CD4-positive, alpha-beta T cell treated with Interferon alpha-2 for 1 hour (primary cell): Measurements from ENCODE around the gene ISCU.

Experiments
- DNase-seq, 2 donors: peaks; one replicate each; pipeline ENCODE4 v3.0.0-alpha.2; 2020 to 2022

The ISCU gene

DNA sequence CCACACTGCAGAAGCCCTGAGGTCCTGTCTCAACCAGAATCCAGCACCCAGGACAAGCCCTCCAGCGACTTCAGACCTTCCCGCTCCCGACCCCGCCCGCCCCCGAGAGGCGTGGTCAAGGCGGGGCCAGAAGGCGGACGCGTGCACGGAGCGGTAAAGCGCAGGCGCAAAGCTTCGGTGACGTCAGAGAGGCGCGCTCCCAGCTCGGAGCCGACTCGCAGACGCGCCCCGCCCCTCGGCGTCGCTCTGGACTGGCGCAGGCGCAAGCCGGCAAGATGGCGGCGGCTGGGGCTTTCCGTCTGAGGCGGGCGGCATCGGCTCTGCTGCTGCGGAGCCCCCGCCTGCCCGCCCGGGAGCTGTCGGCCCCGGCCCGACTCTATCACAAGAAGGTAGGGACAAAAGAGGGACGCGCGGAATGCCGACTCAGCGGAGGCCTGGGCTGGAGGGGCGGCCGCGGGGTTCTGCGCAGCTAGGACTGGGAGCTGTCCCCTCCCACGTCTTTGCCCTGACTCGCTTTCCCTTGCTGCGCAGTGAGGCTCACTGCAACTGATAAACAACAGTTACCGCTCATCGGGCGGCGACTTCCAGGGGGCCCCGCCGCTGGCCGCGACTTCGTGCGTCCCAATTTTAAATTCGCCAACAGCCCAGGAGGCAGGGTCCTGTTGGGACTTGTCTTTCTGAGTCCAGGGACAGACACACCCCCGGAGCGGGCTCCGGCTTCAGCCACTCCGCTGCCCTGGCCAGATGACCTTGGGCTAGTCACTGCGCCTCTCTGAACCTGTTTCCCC lies at the start of gene ISCU:
ISCU (plus strand) TSS at position 249 of the 788 bp plus-strand sequence; CDS start at position 276, 27 bp downstream.
- DNase-seq = peak; percentile 98 to 99

DNA sequence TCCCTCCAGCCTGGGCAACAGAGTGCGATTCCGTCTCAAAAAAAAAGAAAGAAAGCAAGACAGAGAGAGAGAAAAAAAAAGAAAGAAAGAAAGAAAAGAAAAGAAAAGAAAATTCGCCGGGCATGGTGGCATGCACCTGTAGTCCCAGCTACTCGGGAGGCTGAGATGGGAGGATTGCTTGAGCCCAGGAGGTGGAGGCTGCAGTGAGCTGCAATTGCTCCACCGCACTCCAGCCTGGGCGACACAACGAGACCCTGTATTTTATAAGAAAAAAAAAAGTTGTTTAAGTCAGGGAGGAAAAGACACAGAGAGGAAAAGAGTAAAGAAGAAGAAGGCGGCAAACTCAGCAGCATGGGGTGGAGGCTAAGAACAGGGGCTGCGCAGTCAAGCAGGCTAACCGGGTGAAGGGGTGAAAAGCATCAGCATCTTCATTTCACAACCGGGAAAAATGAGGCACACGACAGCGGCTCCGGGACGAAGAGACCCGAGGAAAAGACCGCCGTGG lies 47.9 kb upstream of the ISCU start:
- no peak for DNase-seq

DNA sequence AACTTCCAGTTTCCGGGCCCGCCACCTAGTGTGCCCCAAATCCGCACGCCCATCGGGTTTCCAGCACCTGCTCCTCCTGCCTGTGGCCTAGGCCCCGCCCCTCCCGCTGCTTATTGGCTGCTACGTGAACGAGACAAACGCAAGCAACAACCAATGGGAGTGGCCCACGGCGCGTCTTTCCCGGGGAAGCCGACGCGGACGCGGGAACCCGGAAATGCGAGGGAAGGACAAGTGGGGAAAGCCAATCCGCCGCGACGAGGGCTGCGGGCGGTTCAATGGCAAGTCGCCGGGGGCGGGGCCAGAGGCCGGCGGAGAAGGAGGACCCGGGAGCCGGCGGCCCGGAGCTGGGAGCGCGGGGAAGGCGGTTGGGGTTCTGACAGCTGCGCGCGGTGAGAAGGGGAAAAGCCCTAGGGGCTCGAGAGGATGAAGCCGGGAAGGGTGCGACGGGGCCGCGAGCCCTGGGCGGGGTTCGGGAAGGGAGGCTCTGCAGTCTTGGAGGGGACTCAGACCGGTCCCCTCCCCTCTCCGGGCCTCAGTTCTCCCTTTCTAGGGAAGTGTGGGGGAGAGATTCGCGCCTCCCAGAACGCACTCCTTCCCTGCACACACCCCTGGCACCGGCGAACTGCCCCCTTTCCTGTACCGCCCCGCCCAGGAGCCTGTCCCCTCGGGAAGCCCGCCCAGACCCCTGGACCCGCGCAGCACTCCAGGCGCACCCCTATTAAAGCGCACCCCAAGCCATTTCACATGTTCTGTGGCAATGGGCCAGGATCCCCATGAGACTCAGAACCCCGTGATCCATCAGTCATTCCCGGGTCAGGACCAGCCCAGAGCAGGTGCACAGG lies 47.2 kb upstream of the ISCU start, which contains the start of gene FICD:
FICD (plus strand) TSS at position 305 of the 842 bp plus-strand sequence. CDS start 1,696 bp downstream, outside the sequence.
- DNase-seq = peak; percentile 98

DNA sequence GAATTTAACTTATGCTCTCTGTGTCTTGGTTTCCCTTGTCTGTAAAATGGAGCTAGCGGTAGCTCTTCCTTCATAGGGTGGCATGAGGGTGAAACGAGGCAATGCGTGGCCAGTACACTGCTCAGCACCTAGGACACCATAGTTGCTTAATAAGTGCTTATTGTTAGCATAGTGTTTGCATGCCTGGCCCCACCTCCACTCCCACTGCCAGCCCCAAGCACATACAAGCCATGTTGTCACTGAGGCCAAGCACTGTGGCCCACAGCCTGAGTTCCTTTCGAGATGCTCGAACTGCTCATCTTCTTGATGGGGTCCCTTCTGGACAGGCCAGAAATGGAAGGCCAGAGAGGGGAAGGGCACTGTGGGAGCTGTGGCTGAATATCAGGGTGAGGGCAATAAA lies 46.5 kb upstream of the ISCU start:
- DNase-seq = no peak

DNA sequence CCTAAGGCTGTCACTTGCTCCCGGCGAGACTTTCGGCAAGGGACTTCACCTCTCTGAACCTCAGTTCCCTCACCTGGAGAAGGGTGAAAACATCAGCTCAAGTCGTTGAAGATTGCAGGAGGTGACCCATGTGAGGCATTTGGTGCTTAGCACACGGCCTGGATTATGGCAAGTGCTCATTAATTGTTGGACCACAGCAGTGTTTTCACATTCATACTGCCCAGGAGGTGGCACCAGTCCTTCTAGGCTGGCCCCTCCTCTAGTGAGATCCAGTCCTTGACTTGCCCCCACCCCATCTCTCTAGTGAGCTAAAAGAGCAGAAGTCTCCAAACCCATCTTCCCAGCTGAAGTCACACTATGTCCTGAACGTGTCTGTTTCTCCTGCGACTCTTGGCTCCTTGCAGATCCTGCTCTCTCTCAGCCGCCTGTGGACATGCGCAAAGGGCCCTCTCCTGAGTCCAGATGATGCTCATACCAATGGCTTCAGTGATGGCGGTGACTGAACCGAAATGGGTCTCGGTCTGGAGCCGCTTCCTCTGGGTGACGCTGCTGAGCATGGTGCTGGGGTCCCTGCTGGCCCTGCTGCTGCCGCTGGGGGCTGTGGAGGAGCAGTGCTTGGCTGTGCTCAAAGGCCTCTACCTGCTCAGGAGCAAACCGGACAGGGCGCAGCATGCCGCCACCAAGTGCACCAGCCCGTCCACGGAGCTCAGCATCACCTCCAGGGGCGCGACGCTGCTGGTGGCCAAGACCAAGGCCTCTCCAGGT lies 45.7 kb upstream of the ISCU start:
- DNase-seq = no peak

DNA sequence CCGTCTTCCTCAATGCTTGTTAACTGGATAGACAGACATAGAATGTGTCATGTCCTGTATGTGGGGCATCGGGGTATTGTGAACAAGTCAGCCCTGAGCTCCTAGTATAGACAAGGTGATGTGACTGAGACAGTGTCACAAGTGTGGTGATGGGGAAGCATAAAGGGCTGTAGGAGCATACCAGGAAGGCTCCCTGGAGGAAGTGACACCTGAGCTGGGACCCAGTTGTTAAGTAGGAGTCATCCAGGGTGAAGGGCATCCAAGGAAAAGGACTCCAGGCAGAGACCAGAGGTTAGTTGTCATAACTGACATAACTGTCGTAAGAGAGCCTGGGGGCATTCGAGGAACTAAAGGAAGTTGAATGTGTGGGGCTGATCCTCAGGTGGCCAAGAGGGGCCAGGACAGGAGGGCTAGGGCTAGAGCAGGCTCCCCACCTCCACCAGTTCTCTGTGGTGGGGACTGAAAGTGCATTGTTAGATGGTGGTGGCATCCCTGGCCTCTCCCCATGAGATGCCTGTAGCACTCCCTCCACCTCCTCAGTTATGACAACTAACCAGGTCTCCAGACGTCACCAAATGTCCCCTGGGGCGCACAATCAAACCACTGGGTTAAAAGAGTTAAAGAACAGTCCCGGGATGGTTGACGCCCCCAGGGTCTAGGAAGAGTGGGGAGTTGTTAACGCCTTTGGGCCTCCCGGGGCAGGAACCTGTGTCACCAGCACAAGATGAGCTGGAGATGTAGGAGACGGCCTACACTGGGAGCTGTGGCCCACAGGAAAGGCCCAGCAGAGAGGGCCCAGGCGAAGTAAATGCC lies 44.9 kb upstream of the ISCU start:
- no peak for DNase-seq

DNA sequence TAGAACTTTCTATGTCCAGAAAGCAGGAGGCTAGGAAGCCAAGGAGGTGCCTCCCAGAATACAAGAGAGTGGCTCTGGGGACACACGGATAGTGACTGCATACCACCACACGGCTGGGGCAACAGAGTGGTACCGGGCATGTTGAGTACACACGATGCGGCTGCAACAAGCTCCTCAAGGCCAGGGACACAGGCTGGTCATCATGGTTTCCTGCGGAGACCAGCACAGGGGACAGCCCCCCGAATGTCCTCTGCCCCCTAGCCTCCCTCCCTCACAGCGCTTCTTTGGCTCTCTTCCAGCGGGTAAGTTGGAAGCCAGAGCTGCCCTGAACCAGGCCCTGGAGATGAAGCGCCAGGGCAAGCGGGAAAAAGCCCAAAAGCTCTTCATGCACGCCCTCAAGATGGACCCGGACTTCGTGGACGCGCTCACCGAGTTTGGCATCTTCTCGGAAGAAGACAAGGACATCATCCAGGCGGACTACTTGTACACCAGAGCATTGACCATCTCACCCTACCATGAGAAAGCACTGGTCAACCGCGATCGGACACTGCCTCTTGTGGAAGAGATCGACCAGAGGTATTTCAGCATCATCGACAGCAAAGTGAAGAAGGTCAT lies 44.2 kb upstream of the ISCU start:
- DNase-seq = no peak

DNA sequence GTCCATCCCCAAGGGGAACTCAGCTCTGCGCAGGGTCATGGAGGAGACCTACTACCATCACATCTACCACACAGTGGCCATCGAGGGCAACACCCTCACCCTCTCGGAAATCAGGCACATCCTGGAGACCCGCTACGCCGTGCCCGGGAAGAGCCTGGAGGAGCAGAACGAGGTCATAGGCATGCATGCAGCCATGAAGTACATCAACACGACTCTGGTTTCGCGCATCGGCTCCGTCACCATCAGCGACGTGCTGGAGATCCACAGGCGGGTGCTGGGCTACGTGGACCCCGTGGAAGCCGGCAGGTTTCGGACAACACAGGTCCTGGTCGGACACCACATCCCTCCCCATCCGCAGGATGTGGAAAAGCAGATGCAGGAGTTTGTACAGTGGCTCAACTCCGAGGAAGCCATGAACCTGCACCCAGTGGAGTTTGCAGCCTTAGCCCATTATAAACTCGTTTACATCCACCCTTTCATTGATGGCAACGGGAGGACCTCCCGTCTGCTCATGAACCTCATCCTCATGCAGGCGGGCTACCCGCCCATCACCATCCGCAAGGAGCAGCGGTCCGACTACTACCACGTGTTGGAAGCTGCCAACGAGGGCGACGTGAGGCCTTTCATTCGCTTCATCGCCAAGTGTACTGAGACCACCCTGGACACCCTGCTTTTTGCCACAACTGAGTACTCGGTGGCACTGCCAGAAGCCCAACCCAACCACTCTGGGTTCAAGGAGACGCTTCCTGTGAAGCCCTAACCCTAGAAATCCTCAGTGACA lies 43.5 kb upstream of the ISCU start:
- DNase-seq = no peak

DNA sequence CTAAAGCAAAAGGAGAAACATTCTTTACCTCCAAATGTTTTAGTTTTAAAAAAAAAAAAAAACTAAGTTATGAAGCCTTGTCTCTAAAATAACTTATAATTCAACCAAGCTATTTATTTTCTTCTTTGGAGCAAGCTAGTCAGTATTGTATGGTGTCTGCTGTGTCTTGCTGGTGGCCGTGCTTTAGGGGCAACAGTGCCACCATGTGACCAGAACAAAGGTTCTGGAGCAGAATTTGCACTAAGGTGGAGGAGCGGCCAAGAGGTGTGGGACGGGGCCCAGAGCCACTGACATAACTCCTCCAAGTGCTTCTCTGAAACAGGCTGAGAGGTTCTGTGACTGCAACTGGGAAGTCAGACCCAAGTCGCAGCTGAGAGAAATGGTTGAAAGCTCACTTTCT lies 42.8 kb upstream of the ISCU start:
- DNase-seq = peak in 1 of 2 donors; percentile 8

DNA sequence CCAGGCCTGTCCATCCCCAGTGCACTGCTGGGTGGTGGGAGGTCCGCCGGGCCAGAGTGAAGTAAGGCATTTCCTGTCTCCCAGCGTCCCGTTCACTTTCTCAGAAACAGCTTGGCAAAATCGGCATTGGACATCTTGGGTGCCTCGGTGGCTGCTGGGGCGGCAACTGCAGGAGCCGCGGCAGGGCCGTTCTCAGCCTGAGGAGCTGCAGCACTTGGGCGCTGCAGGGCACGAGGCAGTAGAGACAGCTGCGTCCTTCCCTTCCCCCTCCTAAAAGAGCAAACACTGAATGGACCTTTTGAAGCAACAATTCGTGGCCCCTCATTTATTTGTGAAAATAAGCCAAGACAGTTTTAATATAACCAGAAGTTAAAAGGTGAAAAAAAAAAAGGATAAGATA lies 39.0 kb upstream of the ISCU start:
- no peak for DNase-seq

DNA sequence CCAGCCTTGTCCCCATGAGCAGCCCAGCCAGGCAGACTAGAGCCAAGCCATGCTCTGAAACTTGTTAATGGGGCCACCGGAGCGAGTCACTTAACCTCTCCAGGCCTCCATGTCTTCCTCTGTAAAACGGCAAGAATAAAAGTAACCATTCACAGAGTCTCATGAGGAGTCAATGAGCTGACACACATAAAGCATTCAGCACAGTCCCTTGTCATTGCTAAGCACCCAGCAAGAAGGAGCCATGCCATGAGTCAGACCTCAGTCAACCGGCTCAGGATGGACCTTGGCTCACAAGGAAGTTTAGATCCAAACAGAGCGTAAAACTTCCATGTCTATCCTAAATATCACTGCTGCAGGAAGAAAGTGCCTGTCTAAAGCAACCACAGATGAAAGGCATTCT lies 36.7 kb upstream of the ISCU start:
- no peak for DNase-seq

DNA sequence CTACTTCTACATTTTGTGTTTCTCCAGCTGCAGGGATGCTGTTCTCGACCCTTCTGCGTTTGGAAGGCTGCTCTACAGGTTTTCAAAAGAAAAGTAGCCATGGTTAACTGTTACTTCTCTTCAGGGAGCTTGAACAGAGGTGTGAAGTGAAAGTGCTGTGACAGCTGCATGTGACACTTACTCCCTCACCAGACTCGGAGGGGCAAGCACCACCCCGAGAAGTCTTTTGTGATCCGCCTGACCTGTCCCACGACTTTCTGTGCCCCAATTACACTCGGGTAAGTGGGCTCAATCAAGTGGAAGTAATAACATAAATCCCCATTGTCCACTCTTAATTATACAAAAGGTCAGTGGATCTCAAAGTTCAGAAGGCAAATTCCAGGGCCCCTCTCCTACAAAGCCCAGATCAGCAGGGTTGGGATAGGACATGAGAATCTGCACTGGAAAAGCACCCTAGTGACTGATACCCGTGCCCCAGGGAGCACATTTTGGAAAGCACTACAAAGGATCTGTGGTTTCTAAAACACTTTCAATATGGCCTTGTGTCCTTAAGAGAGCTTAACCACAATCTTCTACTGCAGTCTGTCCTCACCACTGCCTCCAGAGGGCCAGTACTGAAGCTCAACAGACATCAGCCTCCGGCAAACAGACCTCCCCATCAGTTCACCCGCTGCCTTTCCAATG lies 35.8 kb upstream of the ISCU start:
- DNase-seq = no peak

DNA sequence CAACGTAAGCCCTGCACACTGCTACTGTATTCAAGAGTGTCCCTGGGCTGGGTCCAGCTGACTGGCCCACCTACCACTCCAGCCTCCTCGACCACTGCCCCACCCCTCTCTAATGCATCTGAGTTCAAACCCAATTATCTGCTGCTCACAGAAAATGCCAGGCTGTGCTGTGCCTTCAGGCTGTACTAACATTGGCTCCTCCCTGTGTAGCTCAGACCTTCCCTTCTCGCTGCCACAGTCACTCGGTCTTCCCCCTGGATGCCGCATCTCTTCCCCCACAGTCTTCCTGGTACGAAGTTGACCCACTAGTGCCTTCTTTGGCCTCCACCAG lies 35.3 kb upstream of the ISCU start:
- no peak for DNase-seq

DNA sequence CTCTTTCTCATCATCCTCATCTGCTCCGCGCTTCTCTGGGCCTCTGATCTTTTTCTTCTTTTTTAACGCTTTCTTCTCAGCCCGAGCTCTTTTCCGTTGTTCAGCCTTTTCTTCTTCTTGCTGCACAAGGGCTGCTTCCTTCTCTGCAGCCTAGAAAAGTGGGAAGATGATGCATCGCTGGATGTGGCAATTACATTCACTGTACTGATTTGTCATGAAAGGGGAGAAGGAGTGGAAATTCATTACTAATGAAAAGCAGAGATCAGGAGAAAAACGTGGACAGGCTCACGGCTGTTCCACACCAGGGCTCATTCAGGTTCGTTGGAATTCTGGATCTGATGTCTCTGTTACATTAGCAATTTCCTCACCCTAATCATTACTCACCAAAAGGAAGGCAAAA lies 32.2 kb upstream of the ISCU start:
- no peak for DNase-seq

DNA sequence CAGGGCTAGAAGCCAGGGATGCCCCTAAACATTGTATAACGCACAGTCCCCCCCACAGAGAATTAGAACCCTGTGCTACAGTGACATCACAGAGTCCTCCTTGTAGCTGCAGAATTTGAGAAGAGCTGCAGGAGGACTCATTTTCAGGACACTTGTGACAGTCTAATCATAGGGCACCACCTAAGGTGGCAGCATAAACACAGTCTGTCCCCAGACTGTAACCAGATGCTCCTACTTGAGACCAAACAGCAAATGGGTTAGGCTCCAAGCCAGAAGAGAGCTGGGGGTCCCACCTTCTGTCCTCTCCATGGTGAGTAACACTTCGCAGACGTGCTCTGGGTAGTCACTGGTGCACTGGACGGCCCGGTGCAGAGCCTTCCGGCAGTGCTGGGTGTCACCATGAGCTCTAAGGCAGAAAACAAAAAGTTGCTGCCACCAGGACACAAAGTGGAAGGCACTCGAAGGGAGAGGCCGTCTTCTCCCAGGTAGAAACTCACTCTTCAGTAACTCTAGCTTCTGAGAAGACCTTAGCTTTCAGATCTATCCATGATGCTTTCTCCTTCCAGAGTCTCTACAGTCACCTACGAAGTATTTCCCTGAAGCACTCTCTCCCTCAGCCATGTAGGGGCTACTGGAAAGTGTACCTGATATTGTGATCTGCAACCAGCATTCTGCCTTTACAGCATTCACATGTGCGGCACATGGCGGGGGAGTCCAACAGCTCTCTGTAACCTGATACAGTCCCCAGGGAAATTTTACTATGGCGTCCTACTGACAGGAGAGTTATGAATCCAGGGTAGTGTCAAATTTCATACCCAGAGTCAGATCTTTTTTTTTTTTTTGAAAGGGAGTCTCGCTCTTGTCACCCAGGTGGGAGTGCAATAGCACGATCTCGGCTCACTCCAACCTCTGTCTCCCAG lies 30.2 kb upstream of the ISCU start:
- DNase-seq = no peak

DNA sequence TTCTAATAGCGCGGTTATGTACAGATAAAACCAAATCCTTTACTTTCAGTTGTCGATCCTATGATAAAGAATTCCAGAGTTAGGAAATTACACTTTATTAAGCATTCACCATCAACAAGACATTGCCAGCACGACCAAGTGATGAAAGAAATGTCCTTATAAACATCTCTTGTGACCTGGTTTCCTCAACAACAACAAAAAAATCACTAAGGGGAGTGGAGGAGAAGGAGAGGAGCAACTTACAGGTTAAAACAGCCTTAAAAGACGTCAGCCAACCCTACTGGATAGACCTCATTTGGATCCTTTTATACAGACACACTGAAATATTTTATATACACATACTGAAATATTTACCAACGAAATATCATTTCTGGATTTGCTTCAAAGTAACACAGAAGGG lies 24.2 kb upstream of the ISCU start:
- DNase-seq = no peak

DNA sequence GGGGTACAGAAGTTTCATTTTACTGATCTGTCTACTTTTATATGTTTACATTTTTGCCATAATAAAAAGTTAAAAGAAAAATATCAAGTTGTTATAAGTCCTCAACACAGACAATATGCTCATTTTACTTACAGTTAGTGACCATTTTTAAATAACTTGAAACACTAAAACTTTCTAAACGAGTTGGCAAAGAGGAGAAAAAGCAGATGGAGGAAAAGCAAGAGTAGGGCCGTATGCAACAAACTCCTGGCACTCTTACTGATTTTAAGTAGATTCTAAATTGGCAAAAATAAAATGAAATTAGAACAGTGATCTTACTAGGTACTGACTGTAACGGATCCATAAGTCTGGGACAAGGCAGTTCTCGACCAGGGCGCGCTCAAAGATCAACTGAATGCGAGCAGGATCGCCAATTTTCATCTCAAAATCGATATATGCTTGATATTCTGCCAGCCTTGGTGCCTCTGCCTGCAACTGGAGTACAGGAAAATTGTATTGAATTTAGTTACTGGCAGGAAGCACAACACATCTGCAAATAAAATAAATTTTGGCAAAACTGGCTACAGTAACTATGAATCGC lies 23.7 kb upstream of the ISCU start:
- DNase-seq = no peak

DNA sequence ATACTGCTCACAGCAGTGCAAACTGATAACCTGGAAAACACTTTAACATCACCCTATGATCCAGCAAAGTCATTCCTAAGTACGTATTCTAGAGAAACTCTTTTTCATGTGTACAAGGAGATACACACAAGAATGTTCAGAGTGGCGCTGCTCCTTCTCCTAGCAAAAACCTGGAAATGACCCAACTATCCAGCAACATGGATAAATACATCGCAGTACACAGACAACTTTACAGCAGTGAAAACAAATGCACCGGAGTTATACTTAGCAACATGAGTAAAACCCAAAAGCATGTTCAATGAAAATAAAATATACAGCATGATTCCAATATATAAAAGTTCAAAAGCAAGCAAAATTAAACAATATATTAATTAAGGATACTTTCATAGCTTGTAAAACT lies 20.1 kb upstream of the ISCU start:
- DNase-seq = no peak

DNA sequence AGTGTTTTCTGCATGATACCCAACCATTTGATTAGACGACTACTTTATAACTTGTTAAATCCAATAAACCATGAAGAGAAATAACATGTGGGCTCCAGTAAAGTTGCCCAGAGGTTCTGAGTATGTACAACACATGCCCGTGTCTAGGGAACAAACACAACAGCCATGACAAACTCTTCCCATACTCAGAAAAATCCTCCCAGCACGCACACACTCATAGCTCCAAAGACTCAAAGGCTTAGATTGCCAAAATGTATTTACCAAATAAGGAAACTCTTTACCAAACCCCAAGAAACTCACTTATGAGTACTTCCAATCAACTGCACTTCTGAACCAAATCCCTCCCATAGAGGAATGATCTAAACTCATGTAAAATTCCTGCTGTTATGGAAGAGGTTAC lies 18.7 kb upstream of the ISCU start:
- no peak for DNase-seq
